Small intestine (tissue), 7 donors: ENCODE measurements around the gene COL16A1. TPM values are rescaled to one million over a fixed set of nuclear protein-coding genes. Genes with fewer than 3 reads are reported as not detected.
A peak's percentile ranks its signal among the peaks of the same experiment; 100 is the strongest.

Source experiments
- DNase-seq, 2 donors: peaks; one replicate each; pipeline versions ENCODE4 v3.0.0 to v3.0.0-alpha.2; 2013
- FAIRE-seq: peaks from 2 replicates; lab custom pipeline; 2012; peaks lifted over from hg19 to GRCh38; lab: Jason Lieb, UNC
- H3K27ac ChIP-seq, 3 donors: one replicate each; pipeline ENCODE4 v1.5.1; 2013; ENCODE audit warnings: low read length in 2 of 3, mild to moderate bottlenecking in 2 of 3, control low read depth in 1 of 3, inconsistent platforms in 1 of 3, low read depth in 1 of 3, moderate library complexity in 1 of 3
- H3K27me3 ChIP-seq, 3 donors: one replicate each; pipeline ENCODE4 v1.6.1; 2013; ENCODE audit warnings: low read length in 3 of 3, inconsistent platforms in 1 of 3; ENCODE audit not compliant: control insufficient read depth in 3 of 3, insufficient read depth in 3 of 3
- H3K36me3 ChIP-seq, 3 donors: one replicate each; pipeline ENCODE4 v1.6.1; 2013; ENCODE audit warnings: low read length in 3 of 3, inconsistent platforms in 1 of 3, low read depth in 1 of 3, mild to moderate bottlenecking in 1 of 3, moderate library complexity in 1 of 3; ENCODE audit not compliant: control insufficient read depth in 3 of 3, insufficient read depth in 2 of 3
- H3K4me1 ChIP-seq, 3 donors: one replicate each; pipeline ENCODE4 v1.6.1; 2013; ENCODE audit warnings: low read length in 2 of 3, inconsistent platforms in 1 of 3, low read depth in 1 of 3, mild to moderate bottlenecking in 1 of 3, moderate library complexity in 1 of 3; ENCODE audit not compliant: control insufficient read depth in 3 of 3, insufficient read depth in 2 of 3
- H3K4me3 ChIP-seq, 3 donors: one replicate each; pipeline ENCODE4 v1.5.1; 2013; ENCODE audit warnings: low read length in 3 of 3, control low read depth in 1 of 3, inconsistent platforms in 1 of 3, low read depth in 1 of 3, mild to moderate bottlenecking in 1 of 3, moderate library complexity in 1 of 3
- H3K9me3 ChIP-seq, 2 donors: one replicate each; pipeline ENCODE4 v1.6.1; 2013; ENCODE audit warnings: low read depth in 1 of 2, low read length in 1 of 2; ENCODE audit not compliant: control insufficient read depth in 2 of 2, insufficient read depth in 1 of 2
- WGBS, 3 donors: extraction: QIAGEN DNeasy Blood & Tissue Kit; methylation state at CpG; one replicate each; pipeline ENCODE4 v1.1.7; 2013; 5-methylcytosine and 5-hydroxymethylcytosine counted together
- polyA plus RNA-seq, 4 donors: library from polyadenylated mRNA; stranded (reverse) in 3 of 4; unstranded in 1 of 4; fragments of 200-250 nt in 3 of 4; fragments of 120-200 nt in 1 of 4; gene quantifications; one replicate each; pipeline versions ENCODE4 v1.2.1 to v1.2.3, GENCODE V29; 2013
- donor health status: healthy with polysubstance abuse.
- donor health status: control.
- donor health status: control.
- donor health status: Bipolar disorder and iron deficiency.
- donor health status: healthy.

Gene COL16A1
- polyA plus RNA-seq, 4 donors = 12.3 to 124 (median 16.7) TPM

- DNase-seq (no peak), FAIRE-seq (no peak)
- Histone ChIP-seq H3K27ac (no peak overlapping the region), H3K36me3 (peaks cover 0 to 66% (median 0%) of the 10 kb centered on the region in 3 donors), H3K9me3 (no peaks in the 10 kb centered on the region), H3K4me1 (peaks cover 0 to 21% (median 4%) of the 10 kb centered on the region in 3 donors), H3K4me3 (no peak overlapping the region), H3K27me3 (no peaks in the 10 kb centered on the region)
- 86 to 89% (median 89%) methylated on average over 8 of the region's 8 CpGs for WGBS, 3 donors
Observed at GRCh38 chr1:31674626-31675025, 29.2 kb downstream of the COL16A1 start.

DNA sequence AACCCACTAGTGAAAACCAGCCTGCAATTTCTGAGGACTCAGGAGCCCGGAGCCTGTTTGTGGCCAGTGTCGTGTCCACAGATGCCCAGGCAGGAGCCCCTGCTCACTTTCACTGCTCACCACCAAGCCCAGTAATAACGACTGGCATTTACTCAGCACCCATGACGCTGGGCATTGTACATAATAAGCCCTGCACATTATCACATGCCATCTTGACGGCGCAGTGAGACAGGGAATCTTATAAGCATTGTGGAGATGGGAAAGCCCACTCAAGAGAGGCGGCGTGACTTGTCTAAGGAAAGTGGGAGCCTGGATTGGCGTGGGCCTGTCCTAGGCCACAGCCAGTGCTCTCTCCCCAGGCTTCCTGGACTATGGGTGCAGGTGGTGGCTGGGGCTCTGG is 30.4 kb downstream of the COL16A1 start:
- Histone ChIP-seq H3K4me3 (no peak overlapping the region), H3K4me1 (peaks cover 0 to 32% (median 4%) of the 10 kb centered on the region in 3 donors), H3K9me3 (no peaks in the 10 kb centered on the region), H3K36me3 (peaks cover 0 to 65% (median 0%) of the 10 kb centered on the region in 3 donors), H3K27me3 (no peaks in the 10 kb centered on the region), H3K27ac (no peak overlapping the region)
- 89 to 90% (median 90%) methylated on average over 9 of the region's 9 CpGs for WGBS, 3 donors
- DNase-seq (no peak), FAIRE-seq (no peak)

GRCh38 chr1:31672986-31673385 is 30.8 kb downstream of the COL16A1 start:
- Histone ChIP-seq H3K27ac (no peak overlapping the region), H3K36me3 (peaks cover 0 to 65% (median 0%) of the 10 kb centered on the region in 3 donors), H3K9me3 (no peaks in the 10 kb centered on the region), H3K27me3 (no peaks in the 10 kb centered on the region), H3K4me1 (peaks cover 0 to 34% (median 4%) of the 10 kb centered on the region in 3 donors), H3K4me3 (no peak overlapping the region)
- 66 to 80% (median 76%) methylated on average over 13 of the region's 13 CpGs for WGBS, 3 donors
- FAIRE-seq (no peak), DNase-seq (no peak)

DNA sequence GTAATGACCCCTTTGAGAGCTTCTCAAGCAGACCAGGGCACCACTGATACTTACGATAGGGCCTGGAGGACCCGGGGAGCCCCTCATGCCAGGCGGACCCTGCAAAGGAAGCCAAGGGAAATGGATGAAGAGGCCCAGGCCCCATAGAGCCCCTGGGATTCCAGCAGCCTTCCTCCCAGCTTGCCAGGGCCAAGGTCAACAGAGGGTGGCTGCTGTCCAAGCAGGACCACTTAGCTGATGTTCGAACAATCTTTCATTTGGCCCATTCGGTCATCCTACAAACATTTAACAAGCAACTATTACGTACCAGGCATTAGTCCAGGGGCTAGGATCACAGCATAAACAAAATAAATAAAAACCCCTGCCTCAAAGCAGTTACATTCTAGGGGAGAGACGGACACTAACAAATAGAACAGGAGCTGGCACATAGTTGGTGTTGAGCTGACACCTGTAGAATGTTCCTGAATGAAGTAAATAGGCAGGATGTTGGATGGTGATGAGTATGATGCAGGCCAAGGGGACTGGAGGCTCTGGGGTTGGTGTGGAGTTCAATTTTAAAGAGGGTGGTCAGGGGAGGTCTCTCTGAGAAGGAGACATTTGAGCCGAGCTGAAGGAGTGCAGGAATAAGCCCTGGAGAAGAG is 32.1 kb downstream of the COL16A1 start:
- Histone ChIP-seq H3K9me3 (no peaks in the 10 kb centered on the region), H3K4me1 (peaks cover 0 to 47% (median 4%) of the 10 kb centered on the region in 3 donors), H3K27ac (peak overlapping the region in 2 of 3 donors; percentile 22 to 95), H3K27me3 (no peaks in the 10 kb centered on the region), H3K36me3 (peaks cover 0 to 73% (median 0%) of the 10 kb centered on the region in 3 donors), H3K4me3 (no peak overlapping the region)
- no peak for FAIRE-seq
- DNase-seq = no peak
- WGBS, 3 donors = 68 to 90% (median 84%) methylated on average over 8 of the region's 8 CpGs

DNA sequence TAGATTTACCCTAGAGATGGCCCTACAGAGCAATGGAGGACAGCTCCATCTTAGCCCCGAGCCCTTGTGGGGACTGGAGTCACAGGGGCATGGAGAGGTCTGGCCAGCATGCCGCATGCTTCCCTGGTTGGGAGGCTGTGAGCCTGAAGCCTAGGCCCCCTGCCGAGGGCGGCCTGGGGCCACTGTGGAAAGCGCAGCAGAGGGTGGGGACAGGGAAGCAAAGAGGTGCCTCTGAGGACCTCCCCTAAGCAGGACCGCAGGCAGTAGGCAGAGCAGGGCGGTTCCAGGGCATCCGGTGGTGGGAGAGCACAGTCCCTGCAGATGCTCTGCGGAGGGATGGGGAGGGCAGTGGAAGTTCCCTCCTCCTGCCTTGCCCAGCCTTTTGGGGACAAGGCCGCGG is 32.7 kb downstream of the COL16A1 start:
- Histone ChIP-seq H3K4me1 (peaks cover 0 to 52% (median 4%) of the 10 kb centered on the region in 3 donors), H3K9me3 (no peaks in the 10 kb centered on the region), H3K27me3 (no peaks in the 10 kb centered on the region), H3K4me3 (no peak overlapping the region), H3K36me3 (peaks cover 0 to 76% (median 0%) of the 10 kb centered on the region in 3 donors), H3K27ac (peak overlapping the region in 2 of 3 donors; percentile 22 to 95)
- no peak for FAIRE-seq
- 78 to 96% (median 94%) methylated on average over 11 of the region's 11 CpGs for WGBS, 3 donors
- DNase-seq = no peak

GRCh38 chr1:31670593-31670964 is 33.2 kb downstream of the COL16A1 start:
- DNase-seq = no peak
- Histone ChIP-seq H3K9me3 (no peaks in the 10 kb centered on the region), H3K27me3 (no peaks in the 10 kb centered on the region), H3K4me3 (peak overlapping the region in 2 of 3 donors; percentile 39 to 46), H3K27ac (peak overlapping the region; percentile 81 to 95 (median 81)), H3K4me1 (peaks cover 2 to 58% (median 4%) of the 10 kb centered on the region in 3 donors), H3K36me3 (peaks cover 0 to 77% (median 0%) of the 10 kb centered on the region in 3 donors)
- WGBS, 3 donors = 42 to 47% (median 44%) methylated on average over 6 of the region's 6 CpGs
- FAIRE-seq = no peak

DNA sequence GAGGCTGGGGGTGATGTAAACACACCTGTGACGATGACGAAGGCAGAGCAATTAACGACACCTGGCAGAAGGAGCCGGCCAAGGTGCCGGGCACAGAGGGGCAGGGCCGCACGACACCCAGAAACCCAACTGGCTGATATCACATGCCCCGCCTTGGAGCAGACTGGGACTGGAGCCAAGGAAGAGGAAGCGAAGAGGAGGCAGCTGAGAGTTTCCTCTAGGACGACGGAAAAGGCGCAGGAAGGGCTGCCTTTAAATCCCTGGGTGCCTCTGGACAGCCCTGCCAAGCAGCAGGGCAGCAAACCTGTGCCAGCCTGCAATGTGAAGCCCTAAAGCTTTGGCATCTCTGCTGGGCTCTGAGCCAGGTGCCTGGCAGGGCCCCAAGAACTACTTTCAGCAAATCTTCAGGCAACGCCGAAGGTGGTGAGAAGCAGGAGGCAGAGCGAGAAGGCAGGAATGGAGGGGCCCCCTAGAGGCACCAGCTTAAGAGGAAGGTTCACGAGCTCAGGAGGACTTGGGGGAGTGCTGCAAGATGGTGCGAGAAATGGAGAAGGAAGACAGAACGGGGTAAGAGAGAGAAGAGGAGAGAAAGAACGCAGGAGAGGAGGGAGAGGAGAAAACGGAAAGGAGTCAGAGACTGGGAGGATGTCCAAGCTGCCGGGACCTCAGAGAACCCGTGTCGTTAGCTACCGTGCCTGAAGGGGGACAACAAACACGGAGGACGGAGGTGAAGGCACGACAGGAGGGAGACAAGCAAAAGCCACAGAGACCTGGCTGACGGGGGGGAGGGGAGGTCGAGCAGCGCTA is 33.8 kb downstream of the COL16A1 start:
- H3K36me3 ChIP-seq = peaks cover 0 to 81% (median 0%) of the 10 kb centered on the region in 3 donors
- FAIRE-seq = no peak
- H3K27ac ChIP-seq = peak overlapping the region; percentile 81 to 95 (median 81)
- no peaks in the 10 kb centered on the region for H3K9me3 ChIP-seq
- H3K4me3 ChIP-seq = peak overlapping the region in 2 of 3 donors; percentile 39 to 46
- WGBS, 3 donors = 4 to 10% (median 8%) methylated on average over 30 of the region's 30 CpGs
- H3K4me1 ChIP-seq = peaks cover 2 to 62% (median 4%) of the 10 kb centered on the region in 3 donors
- H3K27me3 ChIP-seq = no peaks in the 10 kb centered on the region
- peak; percentile 96 to 98 for DNase-seq

DNA sequence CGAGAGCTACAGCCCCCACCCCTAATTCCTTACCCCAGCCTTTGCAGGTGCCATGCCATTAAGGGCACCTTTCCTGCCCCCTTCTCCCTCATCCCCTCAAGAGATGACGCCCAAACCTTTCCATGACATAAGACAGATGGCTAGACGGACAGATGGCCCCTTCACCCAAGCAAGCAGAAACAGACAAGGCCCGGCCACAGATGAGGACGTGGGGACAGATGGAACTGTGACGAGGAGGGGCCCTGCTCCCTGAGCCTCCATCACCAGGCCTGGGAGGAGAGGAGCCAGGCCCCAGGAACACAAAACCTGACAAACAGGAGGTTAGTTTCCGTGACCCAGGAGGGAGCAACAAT is 34.4 kb downstream of the COL16A1 start:
- no peak for FAIRE-seq
- peaks cover 0 to 79% (median 0%) of the 10 kb centered on the region in 3 donors for H3K36me3 ChIP-seq
- H3K4me3 ChIP-seq = peak overlapping the region in 1 of 3 donors; percentile 46
- no peaks in the 10 kb centered on the region for H3K9me3 ChIP-seq
- H3K27ac ChIP-seq = peak overlapping the region; percentile 42 to 95 (median 76)
- 9 to 45% (median 30%) methylated on average over 7 of the region's 7 CpGs for WGBS, 3 donors
- no peak for DNase-seq
- H3K27me3 ChIP-seq = no peaks in the 10 kb centered on the region
- H3K4me1 ChIP-seq = peaks cover 2 to 62% (median 4%) of the 10 kb centered on the region in 3 donors
